ENCODE measurements around the gene MATN4. TPM values are rescaled to one million over a fixed set of nuclear protein-coding genes. Genes with fewer than 3 reads are reported as not detected.

The MATN4 gene
- total RNA-seq, 4 donors from 2014 or later, result not detected

GRCh38 chr20:45289942-45290676 is 18.0 kb downstream of the MATN4 start:
- Histone ChIP-seq H3K36me3 (no peaks in the 10 kb centered on the region), H3K4me3 (no peak overlapping the region), H3K27ac (no peak overlapping the region), H3K27me3 (peaks cover 11 to 20% (median 14%) of the 10 kb centered on the region in 3 donors), H3K9me3 (no peaks in the 10 kb centered on the region), H3K4me1 (peaks cover 0 to 5% of the 10 kb centered on the region in 2 donors)
- in situ Hi-C loops (cut with MboI; ENCODE audit: low sequenced_read_pairs in 4 of 4), result loop anchor here (25.0 kb wide), 2 partner anchors 153 to 253 kb away; no protein-coding TSS in a partner anchor
- DNase-seq, result no peak
- TF ChIP-seq, protein P1, sequence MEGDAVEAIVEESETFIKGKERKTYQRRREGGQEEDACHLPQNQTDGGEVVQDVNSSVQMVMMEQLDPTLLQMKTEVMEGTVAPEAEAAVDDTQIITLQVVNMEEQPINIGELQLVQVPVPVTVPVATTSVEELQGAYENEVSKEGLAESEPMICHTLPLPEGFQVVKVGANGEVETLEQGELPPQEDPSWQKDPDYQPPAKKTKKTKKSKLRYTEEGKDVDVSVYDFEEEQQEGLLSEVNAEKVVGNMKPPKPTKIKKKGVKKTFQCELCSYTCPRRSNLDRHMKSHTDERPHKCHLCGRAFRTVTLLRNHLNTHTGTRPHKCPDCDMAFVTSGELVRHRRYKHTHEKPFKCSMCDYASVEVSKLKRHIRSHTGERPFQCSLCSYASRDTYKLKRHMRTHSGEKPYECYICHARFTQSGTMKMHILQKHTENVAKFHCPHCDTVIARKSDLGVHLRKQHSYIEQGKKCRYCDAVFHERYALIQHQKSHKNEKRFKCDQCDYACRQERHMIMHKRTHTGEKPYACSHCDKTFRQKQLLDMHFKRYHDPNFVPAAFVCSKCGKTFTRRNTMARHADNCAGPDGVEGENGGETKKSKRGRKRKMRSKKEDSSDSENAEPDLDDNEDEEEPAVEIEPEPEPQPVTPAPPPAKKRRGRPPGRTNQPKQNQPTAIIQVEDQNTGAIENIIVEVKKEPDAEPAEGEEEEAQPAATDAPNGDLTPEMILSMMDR (IDR thresholded peaks at IDR 0.05 in 4 of 5, conservative IDR thresholded peaks at IDR 0.05 in 1 of 5), result no peak
- no peak for TF ChIP-seq POLR2A (IDR thresholded peaks at IDR 0.05)
- no peak for ATAC-seq
- intact Hi-C loops (cut with DNase I; ENCODE audit: low total_unique reads), result loop anchor here (2.0 to 5.0 kb wide), 4 partner anchors 38 to 248 kb away; partner anchors contain the start of gene SLPI

- H3K9me3 ChIP-seq, result no peaks in the 10 kb centered on the region
- ATAC-seq, result no peak
- H3K27me3 ChIP-seq, result peaks cover 8 to 11% (median 11%) of the 10 kb centered on the region in 3 donors
- no peak for DNase-seq
- intact Hi-C loops (cut with DNase I; ENCODE audit: low total_unique reads) (no loop called here), in situ Hi-C loops (cut with MboI; ENCODE audit: low sequenced_read_pairs in 4 of 4) (loop anchor here (25.0 kb wide), 2 partner anchors 152 to 252 kb away; no protein-coding TSS in a partner anchor)
- no peak overlapping the region for H3K27ac ChIP-seq
- peaks cover 0 to 5% of the 10 kb centered on the region in 2 donors for H3K4me1 ChIP-seq
- no peaks in the 10 kb centered on the region for H3K36me3 ChIP-seq
- TF ChIP-seq, protein P1 (IDR thresholded peaks at IDR 0.05 in 4 of 5, conservative IDR thresholded peaks at IDR 0.05 in 1 of 5), result no peak
- no peak for TF ChIP-seq POLR2A (IDR thresholded peaks at IDR 0.05)
- no peak overlapping the region for H3K4me3 ChIP-seq
These were observed 19.2 kb downstream of the MATN4 start for GRCh38 chr20:45288860-45289259.

DNA sequence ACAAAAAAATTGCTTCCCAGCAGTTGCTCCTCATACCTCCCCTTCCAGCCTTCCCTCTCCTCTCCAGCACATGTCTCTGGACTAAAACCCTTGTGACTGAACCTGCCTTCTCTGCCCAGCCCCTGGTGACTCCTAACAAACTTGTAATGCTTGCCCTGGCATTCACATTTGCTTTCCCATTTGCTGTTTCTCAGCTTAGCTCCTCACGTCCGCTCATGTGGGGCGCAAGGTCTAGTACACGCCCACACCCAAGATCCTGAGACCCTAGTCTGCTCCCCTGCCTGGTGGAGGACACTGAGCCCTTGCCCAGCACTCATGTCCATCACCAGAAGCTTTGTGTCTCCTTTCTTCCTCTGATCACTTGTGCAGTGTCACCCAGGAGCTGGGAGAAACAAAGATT is 19.7 kb downstream of the MATN4 start:
- intact Hi-C loops (cut with DNase I; ENCODE audit: low total_unique reads) (no loop called here), in situ Hi-C loops (cut with MboI; ENCODE audit: low sequenced_read_pairs in 4 of 4) (loop anchor here (25.0 kb wide), 2 partner anchors 151 to 251 kb away; no protein-coding TSS in a partner anchor)
- Histone ChIP-seq H3K4me3 (no peak overlapping the region), H3K36me3 (no peaks in the 10 kb centered on the region), H3K27ac (no peak overlapping the region), H3K4me1 (peaks cover 0 to 5% of the 10 kb centered on the region in 2 donors), H3K9me3 (no peaks in the 10 kb centered on the region), H3K27me3 (peaks cover 8 to 10% (median 9%) of the 10 kb centered on the region in 3 donors)
- TF ChIP-seq, protein P1 (IDR thresholded peaks at IDR 0.05 in 4 of 5, conservative IDR thresholded peaks at IDR 0.05 in 1 of 5), result no peak
- no peak for TF ChIP-seq POLR2A (IDR thresholded peaks at IDR 0.05)
- ATAC-seq (no peak), DNase-seq (no peak)

- no peak for ATAC-seq
- Histone ChIP-seq H3K36me3 (no peaks in the 10 kb centered on the region), H3K4me3 (no peak overlapping the region), H3K9me3 (no peaks in the 10 kb centered on the region), H3K27ac (no peak overlapping the region), H3K4me1 (no peaks in the 10 kb centered on the region), H3K27me3 (peaks cover 0 to 8% (median 0%) of the 10 kb centered on the region in 3 donors)
- intact Hi-C loops (cut with DNase I; ENCODE audit: low total_unique reads), result no loop called here
- TF ChIP-seq POLR2A (IDR thresholded peaks at IDR 0.05), result no peak
- TF ChIP-seq, protein P1 (IDR thresholded peaks at IDR 0.05 in 4 of 5, conservative IDR thresholded peaks at IDR 0.05 in 1 of 5), result no peak
- no peak for DNase-seq
- in situ Hi-C loops (cut with MboI; ENCODE audit: low sequenced_read_pairs in 4 of 4), result loop anchor here (25.0 kb wide), 2 partner anchors 146 to 246 kb away; no protein-coding TSS in a partner anchor
These were observed 24.5 kb downstream of the MATN4 start for GRCh38 chr20:45283551-45284057.
